Glomerular visceral epithelial cell (primary cell): ENCODE results near the gene FKTN.

Experiments
- DNase-seq: peaks from one replicate; pipeline ENCODE4 v3.0.0-alpha.2; 2016; ENCODE audit errors: extremely low spot score

The FKTN gene

GRCh38 chr9:105632807-105633206 is 74.9 kb downstream of the FKTN start:
- no peak for DNase-seq

GRCh38 chr9:105633411-105633810 is 75.5 kb downstream of the FKTN start:
- DNase-seq, result no peak

DNA sequence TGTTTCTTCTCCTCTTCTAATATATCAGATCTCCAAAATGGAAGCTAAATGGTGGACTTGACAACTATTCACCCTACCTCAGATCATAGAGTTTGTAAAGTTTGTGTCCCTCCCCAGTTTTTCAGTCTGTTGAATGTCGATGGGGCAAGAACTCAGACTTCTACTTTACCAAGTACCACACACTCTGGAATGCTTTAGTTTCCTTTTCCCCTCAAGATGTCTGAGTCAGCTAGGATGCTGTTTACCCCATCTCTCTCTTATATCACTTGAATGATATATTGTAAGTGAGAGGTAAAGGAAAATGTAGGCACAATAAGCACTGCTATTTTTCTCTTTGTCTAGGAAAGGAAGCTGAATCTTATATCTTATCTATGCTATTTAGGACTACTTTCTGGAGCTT is 78.4 kb downstream of the FKTN start:
- DNase-seq, result no peak

DNA sequence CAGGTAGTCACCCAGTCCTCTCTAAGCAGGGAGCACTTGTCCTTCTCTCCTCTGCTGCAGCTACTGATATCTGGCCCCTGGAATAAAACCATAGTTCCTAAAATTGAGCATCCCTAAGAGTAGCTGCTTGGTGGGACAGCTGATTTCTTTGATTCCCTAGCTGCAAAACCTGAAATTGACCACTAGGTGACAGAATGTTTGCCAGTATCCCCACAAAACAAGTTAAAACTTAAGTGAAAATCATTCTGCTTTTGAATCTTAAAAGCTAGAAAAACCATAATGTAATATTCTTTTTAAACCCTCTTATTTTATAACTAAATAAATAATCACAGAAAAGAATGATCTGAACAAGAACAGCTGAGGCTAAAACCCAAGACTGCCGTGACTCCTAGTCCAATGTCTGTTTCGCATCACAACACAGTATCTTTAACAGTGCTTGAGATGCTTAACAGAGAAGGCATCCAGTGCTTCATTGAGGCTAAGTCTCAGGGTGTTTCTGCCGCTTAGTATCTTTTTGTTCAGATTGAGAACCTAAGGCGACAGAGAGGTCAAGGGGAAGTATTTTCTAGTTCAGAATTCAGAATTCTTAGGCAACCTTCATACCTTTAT is 80.0 kb downstream of the FKTN start:
- DNase-seq, result no peak

- no peak for DNase-seq
Observed at GRCh38 chr9:105639936-105640335, 82.0 kb downstream of the FKTN start.

DNA sequence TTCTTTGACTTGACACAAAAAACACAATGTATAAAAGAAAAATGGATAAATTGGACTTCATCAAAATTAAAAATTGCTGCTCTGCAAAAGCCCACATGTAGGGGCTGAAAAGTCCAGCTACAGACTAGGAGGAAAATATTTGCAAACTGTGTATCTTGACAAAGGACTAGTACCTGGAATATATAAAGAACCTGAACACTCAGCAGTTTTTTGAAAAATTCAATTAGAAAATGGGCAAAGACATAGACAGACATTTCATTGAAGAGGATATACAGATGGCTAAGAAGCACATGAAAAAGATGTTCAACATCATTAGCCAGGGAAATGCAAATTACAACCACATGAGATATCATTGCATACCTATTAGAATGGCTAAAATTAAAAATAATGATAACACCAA is 85.9 kb downstream of the FKTN start:
- no peak for DNase-seq

DNA sequence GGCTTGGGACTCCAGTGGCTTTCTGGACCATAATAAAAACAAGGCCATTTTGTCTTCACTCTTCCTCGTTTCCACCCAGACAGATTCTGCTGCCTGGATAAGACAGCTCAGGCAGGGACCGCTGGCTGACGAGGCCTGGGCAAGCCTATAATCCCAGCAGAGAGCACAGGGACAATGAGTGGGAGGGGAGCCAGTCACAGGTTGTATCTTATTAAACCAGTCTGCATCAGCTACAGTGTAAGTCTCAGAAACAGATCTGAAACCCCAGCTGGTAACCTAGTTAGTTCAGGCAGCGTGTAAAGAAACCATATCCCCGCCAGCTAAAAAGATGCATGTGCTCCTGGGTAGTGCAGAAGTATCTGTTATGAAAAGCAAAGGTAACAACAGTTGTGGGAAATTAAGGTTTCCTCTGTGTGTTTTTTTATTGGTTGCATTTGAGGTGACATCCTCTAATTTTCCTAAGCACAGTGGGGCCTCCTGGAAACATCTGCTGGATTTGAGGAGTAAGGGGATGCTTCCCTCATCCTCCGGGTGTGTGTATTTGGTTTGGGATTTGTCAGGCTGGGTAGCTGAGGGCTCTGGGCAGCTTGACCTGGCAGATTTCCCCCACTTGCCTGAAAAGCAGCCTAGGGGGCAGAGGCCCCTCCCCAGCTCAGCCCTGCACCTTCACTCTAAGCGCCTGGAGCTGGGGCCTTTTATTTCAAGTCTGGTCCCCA is 89.1 kb downstream of the FKTN start:
- DNase-seq, result no peak

- DNase-seq, result no peak
Observed at GRCh38 chr9:105647595-105648349, 89.8 kb downstream of the FKTN start.

DNA sequence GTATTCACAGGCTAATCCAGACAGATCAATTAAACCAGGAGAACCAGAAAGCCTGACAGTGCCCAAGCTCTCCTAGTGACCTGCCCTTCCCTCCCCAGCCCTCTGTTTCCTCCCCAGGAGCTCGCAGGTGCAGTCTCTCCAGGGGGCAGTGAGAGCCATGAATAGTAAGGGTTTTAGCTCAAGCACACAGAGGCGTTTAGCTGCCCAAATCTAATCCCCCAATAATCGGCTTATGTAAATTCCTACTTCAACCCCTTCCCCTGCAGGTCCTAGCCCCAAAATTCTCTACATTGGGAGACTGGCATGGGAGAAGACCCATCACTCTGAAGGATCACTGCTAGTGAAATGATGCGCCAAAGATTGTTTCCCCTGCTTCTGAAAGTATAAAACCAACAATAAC is 93.9 kb downstream of the FKTN start:
- no peak for DNase-seq

DNA sequence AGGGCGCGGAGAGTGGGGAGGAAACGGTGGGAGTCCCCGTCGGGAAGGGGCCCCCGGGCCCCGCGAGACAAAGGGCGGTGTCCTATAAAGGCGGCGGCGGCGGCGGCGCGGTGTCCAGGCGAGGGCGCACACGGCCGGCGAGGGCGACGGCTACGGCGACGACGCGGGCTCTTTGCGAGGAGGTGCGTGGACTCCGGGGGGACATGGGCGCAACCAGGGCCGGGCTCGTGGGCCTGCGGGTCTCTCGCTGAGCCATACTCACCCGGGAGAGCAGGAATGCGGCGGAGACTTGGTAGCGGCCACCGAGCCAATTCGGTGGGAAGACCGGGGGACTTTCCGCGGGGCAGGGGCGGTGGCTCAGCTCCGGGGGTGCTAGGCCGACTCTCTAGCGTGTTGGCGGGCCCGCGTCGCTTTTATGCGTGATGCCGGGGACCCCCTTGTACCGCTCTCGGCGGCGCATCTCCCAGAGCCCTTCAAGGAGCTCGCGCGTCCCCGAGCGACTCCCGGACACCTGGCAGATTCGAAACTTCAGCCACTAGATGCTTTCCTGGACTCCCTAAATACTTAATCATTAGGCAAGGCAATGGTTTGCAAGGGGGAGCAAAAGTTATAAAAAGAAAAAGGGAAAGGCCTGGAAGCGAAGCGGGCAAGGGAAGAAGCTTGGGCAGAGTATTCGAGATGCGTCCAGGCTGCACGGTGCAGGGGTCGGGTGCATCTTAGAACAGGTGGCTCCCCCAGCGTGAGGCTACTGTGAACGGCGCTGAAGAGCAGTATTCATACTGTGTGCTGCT is 98.4 kb downstream of the FKTN start:
- peak; percentile 16 for DNase-seq

- no peak for DNase-seq
Observed at GRCh38 chr9:105658351-105658750, 100.4 kb downstream of the FKTN start.

DNA sequence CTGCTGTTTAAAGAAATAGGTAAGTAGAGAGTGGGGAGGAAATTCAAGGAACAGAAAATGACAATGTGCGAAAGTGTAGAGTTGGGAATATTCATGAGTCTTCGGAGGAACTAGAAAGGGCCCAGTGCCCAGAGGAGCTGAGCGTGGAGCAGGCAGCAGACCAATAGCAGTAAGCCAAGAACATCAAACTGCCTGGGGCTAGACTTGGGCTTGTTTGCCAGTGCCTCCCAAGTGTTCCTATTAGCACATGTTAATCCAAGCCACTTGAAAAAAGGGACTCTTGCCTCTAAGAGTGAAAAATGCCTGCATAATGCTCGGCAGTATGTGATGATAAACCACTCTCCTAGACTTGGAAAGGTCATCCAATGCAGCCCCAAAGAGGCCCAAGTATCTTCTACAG is 103.1 kb downstream of the FKTN start:
- DNase-seq, result no peak

GRCh38 chr9:105662184-105663104 is 104.5 kb downstream of the FKTN start, which contains the start of gene TAL2:
Gene TAL2 (plus strand): TSS chr9:105662457. CDS start chr9:105662497, 40 bp downstream.
- DNase-seq, result no peak

DNA sequence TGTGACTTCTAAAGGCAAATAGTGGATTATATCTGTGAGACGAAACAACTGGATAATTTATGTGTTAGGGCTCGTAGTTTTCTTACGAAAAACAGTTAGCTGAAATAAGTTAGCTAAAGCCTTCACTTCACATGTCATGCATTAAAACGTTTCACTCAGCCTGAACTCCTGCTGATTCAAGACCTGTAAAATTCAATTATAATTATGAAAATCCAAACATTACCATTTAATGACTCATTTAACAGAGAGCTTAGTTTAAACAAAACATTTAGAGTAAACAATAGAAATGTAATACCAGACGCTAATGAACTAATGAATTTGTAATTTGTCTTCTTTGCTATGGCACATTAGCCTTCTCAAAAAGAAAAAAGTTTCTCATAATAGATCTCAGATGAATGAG is 106.0 kb downstream of the FKTN start:
- DNase-seq, result no peak

GRCh38 chr9:105667867-105668266 is 109.9 kb downstream of the FKTN start:
- DNase-seq, result no peak

DNA sequence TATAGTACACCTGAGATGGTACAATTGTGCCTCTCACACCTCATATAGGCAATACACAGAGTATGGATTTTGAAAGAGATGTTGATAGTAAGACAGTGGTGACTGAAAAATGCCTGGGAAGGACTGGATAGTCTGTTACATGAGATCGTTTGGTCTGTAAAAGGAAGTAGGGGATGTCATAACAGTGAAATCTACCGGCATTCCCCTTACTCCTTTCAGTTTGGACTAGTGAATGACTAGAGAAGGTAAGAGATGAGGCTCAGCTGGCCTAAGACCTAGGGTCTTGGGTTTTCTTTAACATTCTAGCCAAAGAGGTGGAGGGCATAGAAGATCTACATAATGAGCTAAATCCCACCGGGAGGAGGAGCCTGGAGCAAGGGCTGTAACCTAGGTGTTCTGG is 112.4 kb downstream of the FKTN start:
- no peak for DNase-seq

GRCh38 chr9:105670775-105671174 is 112.8 kb downstream of the FKTN start:
- no peak for DNase-seq

GRCh38 chr9:105672711-105673234 is 114.8 kb downstream of the FKTN start:
- DNase-seq, result no peak

GRCh38 chr9:105673850-105674387 is 116.0 kb downstream of the FKTN start:
- DNase-seq, result no peak

DNA sequence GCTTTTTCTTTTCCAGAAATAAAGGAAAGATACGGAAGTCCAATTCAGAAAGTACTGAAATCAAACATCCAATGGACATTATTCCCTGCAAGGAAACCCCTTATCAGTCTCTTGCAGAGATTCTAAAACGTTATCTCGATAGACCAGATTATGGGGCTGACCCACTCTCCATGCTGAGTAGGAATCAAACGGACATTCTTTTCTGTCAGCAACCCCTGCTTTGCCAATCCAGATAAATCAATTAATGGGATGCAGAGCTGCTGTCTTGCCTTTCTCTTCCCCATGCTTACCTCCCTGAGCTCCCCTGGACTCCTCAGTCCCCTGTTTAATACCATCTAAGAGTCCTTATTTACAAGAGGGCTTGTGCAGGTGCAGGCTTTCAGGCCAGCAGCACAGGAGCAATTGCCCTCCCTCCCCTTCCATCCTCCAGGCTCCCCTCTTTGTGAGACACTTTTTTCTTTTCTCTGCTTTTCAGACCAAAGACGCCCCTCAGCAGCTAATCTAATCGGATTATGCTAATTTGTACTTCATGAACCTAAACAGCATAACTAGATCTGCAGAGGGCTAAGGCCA is 118.5 kb downstream of the FKTN start:
- no peak for DNase-seq
